B cell (primary cell): ENCODE data around the gene MAPK10.

ENCODE experiments used
- CTCF ChIP-seq: fragments of 200-600 bp; IDR thresholded peaks from one replicate; pipeline ENCODE4 v1.8.0; 2022; ENCODE audit warnings: antibody characterized with exemption, mild to moderate bottlenecking
- EZH2 ChIP-seq: IDR thresholded peaks from 2 replicates; pipeline ENCODE4 v1.6.1; 2012; ENCODE audit warnings: borderline replicate concordance, low read depth, mild to moderate bottlenecking, moderate library complexity, low read length; ENCODE audit not compliant: insufficient read depth, poor library complexity, severe bottlenecking

GRCh38 chr4:85951099-85951498, 408.8 kb downstream of the MAPK10 start:
- TF ChIP-seq CTCF = no peak
- no peak for TF ChIP-seq EZH2
